ENCODE data around the gene ZNF423. TPM values are rescaled to one million over a fixed set of nuclear protein-coding genes. Genes with fewer than 3 reads are reported as not detected.

The ZNF423 gene
- total RNA-seq, 1 experiment from 2014 or later: not detected

- H2AFZ ChIP-seq (ENCODE audit: low read length): no peak overlapping the region
- H3K9me2 ChIP-seq (replicated peaks; ENCODE audit: insufficient read depth, low read length): no peaks in the 10 kb centered on the region
- H3K27me3 ChIP-seq (ENCODE audit: low read length): no peaks in the 10 kb centered on the region
- H3K4me2 ChIP-seq (ENCODE audit: low read depth, low read length, poor library complexity, severe bottlenecking): no peak overlapping the region
- H3K9ac ChIP-seq (ENCODE audit: low read length): no peak overlapping the region
- no peaks in the 10 kb centered on the region for H4K20me1 ChIP-seq (ENCODE audit: insufficient read depth, low read depth, low read length)
- no peak overlapping the region for H3K4me3 ChIP-seq (ENCODE audit: low read length)
- H3K79me2 ChIP-seq (ENCODE audit: low read length): no peaks in the 10 kb centered on the region
- no peak for DNase-seq
- no peak overlapping the region for H3K27ac ChIP-seq (ENCODE audit: low read length)
- H3K36me3 ChIP-seq (ENCODE audit: insufficient read depth, low read length): no peaks in the 10 kb centered on the region
- H3K4me1 ChIP-seq (ENCODE audit: low read length): peaks cover 19% of the 10 kb centered on the region
- H3K9me3 ChIP-seq (ENCODE audit: low read length): peaks cover 4% of the 10 kb centered on the region; the same call in 1 of the 2 replicates
Observed at GRCh38 chr16:49630783-49631182, 225.1 kb downstream of the ZNF423 start.

GRCh38 chr16:49629851-49630250, 226.1 kb downstream of the ZNF423 start:
- peaks cover 19% of the 10 kb centered on the region for H3K4me1 ChIP-seq (ENCODE audit: low read length)
- H4K20me1 ChIP-seq (ENCODE audit: insufficient read depth, low read depth, low read length): no peaks in the 10 kb centered on the region
- H3K9me3 ChIP-seq (ENCODE audit: low read length): peaks cover 4% of the 10 kb centered on the region; the same call in 1 of the 2 replicates
- no peak overlapping the region for H3K4me2 ChIP-seq (ENCODE audit: low read depth, low read length, poor library complexity, severe bottlenecking)
- no peak overlapping the region for H2AFZ ChIP-seq (ENCODE audit: low read length)
- no peak overlapping the region for H3K4me3 ChIP-seq (ENCODE audit: low read length)
- H3K27ac ChIP-seq (ENCODE audit: low read length): no peak overlapping the region
- H3K27me3 ChIP-seq (ENCODE audit: low read length): no peaks in the 10 kb centered on the region
- no peak overlapping the region for H3K9ac ChIP-seq (ENCODE audit: low read length)
- DNase-seq: no peak
- H3K36me3 ChIP-seq (ENCODE audit: insufficient read depth, low read length): no peaks in the 10 kb centered on the region
- H3K9me2 ChIP-seq (replicated peaks; ENCODE audit: insufficient read depth, low read length): no peaks in the 10 kb centered on the region
- no peaks in the 10 kb centered on the region for H3K79me2 ChIP-seq (ENCODE audit: low read length)

GRCh38 chr16:49628148-49628547, 227.8 kb downstream of the ZNF423 start:
- DNase-seq: no peak
- H3K4me1 ChIP-seq (ENCODE audit: low read length): peaks cover 19% of the 10 kb centered on the region
- no peak overlapping the region for H2AFZ ChIP-seq (ENCODE audit: low read length)
- no peaks in the 10 kb centered on the region for H3K27me3 ChIP-seq (ENCODE audit: low read length)
- no peaks in the 10 kb centered on the region for H3K79me2 ChIP-seq (ENCODE audit: low read length)
- no peak overlapping the region for H3K4me2 ChIP-seq (ENCODE audit: low read depth, low read length, poor library complexity, severe bottlenecking)
- H3K36me3 ChIP-seq (ENCODE audit: insufficient read depth, low read length): no peaks in the 10 kb centered on the region
- no peak overlapping the region for H3K9ac ChIP-seq (ENCODE audit: low read length)
- no peaks in the 10 kb centered on the region for H4K20me1 ChIP-seq (ENCODE audit: insufficient read depth, low read depth, low read length)
- peaks cover 4% of the 10 kb centered on the region; the same call in 1 of the 2 replicates for H3K9me3 ChIP-seq (ENCODE audit: low read length)
- no peaks in the 10 kb centered on the region for H3K9me2 ChIP-seq (replicated peaks; ENCODE audit: insufficient read depth, low read length)
- no peak overlapping the region for H3K27ac ChIP-seq (ENCODE audit: low read length)
- no peak overlapping the region for H3K4me3 ChIP-seq (ENCODE audit: low read length)

GRCh38 chr16:49625311-49626065, 230.4 kb downstream of the ZNF423 start:
- Histone ChIP-seq H3K79me2 (ENCODE audit: low read length) (no peaks in the 10 kb centered on the region), H3K9me2 (replicated peaks; ENCODE audit: insufficient read depth, low read length) (no peaks in the 10 kb centered on the region), H2AFZ (ENCODE audit: low read length) (no peak overlapping the region), H3K9ac (ENCODE audit: low read length) (no peak overlapping the region), H3K9me3 (ENCODE audit: low read length) (peaks cover 4% of the 10 kb centered on the region; the same call in 1 of the 2 replicates), H3K27ac (ENCODE audit: low read length) (no peak overlapping the region), H3K27me3 (ENCODE audit: low read length) (no peaks in the 10 kb centered on the region), H3K36me3 (ENCODE audit: insufficient read depth, low read length) (no peaks in the 10 kb centered on the region), H3K4me3 (ENCODE audit: low read length) (no peak overlapping the region), H3K4me2 (ENCODE audit: low read depth, low read length, poor library complexity, severe bottlenecking) (no peak overlapping the region), H4K20me1 (ENCODE audit: insufficient read depth, low read depth, low read length) (no peaks in the 10 kb centered on the region), H3K4me1 (ENCODE audit: low read length) (no peaks in the 10 kb centered on the region)
- DNase-seq: no peak

- no peak overlapping the region for H2AFZ ChIP-seq (ENCODE audit: low read length)
- H3K4me3 ChIP-seq (ENCODE audit: low read length): no peak overlapping the region
- no peak overlapping the region for H3K9ac ChIP-seq (ENCODE audit: low read length)
- peaks cover 3% of the 10 kb centered on the region; the same call in 1 of the 2 replicates for H3K9me3 ChIP-seq (ENCODE audit: low read length)
- H3K9me2 ChIP-seq (replicated peaks; ENCODE audit: insufficient read depth, low read length): no peaks in the 10 kb centered on the region
- H4K20me1 ChIP-seq (ENCODE audit: insufficient read depth, low read depth, low read length): no peaks in the 10 kb centered on the region
- H3K27me3 ChIP-seq (ENCODE audit: low read length): no peaks in the 10 kb centered on the region
- H3K36me3 ChIP-seq (ENCODE audit: insufficient read depth, low read length): no peaks in the 10 kb centered on the region
- DNase-seq: no peak
- no peak overlapping the region for H3K4me2 ChIP-seq (ENCODE audit: low read depth, low read length, poor library complexity, severe bottlenecking)
- no peak overlapping the region for H3K27ac ChIP-seq (ENCODE audit: low read length)
- H3K4me1 ChIP-seq (ENCODE audit: low read length): no peaks in the 10 kb centered on the region
- H3K79me2 ChIP-seq (ENCODE audit: low read length): no peaks in the 10 kb centered on the region
Observed at GRCh38 chr16:49623501-49624266, 232.2 kb downstream of the ZNF423 start.

GRCh38 chr16:49622421-49623402, 233.2 kb downstream of the ZNF423 start:
- no peak overlapping the region for H2AFZ ChIP-seq (ENCODE audit: low read length)
- no peak overlapping the region for H3K9ac ChIP-seq (ENCODE audit: low read length)
- no peaks in the 10 kb centered on the region for H3K36me3 ChIP-seq (ENCODE audit: insufficient read depth, low read length)
- no peaks in the 10 kb centered on the region for H4K20me1 ChIP-seq (ENCODE audit: insufficient read depth, low read depth, low read length)
- no peak overlapping the region for H3K4me3 ChIP-seq (ENCODE audit: low read length)
- H3K27me3 ChIP-seq (ENCODE audit: low read length): no peaks in the 10 kb centered on the region
- no peak for DNase-seq
- no peaks in the 10 kb centered on the region for H3K9me2 ChIP-seq (replicated peaks; ENCODE audit: insufficient read depth, low read length)
- no peak overlapping the region for H3K27ac ChIP-seq (ENCODE audit: low read length)
- no peaks in the 10 kb centered on the region for H3K4me1 ChIP-seq (ENCODE audit: low read length)
- H3K4me2 ChIP-seq (ENCODE audit: low read depth, low read length, poor library complexity, severe bottlenecking): no peak overlapping the region
- no peaks in the 10 kb centered on the region for H3K79me2 ChIP-seq (ENCODE audit: low read length)
- no peaks in the 10 kb centered on the region for H3K9me3 ChIP-seq (ENCODE audit: low read length)

GRCh38 chr16:49622084-49622390, 233.9 kb downstream of the ZNF423 start:
- no peaks in the 10 kb centered on the region for H3K27me3 ChIP-seq (ENCODE audit: low read length)
- no peak overlapping the region for H3K4me2 ChIP-seq (ENCODE audit: low read depth, low read length, poor library complexity, severe bottlenecking)
- H3K36me3 ChIP-seq (ENCODE audit: insufficient read depth, low read length): no peaks in the 10 kb centered on the region
- no peaks in the 10 kb centered on the region for H3K79me2 ChIP-seq (ENCODE audit: low read length)
- no peak for DNase-seq
- no peak overlapping the region for H3K4me3 ChIP-seq (ENCODE audit: low read length)
- no peaks in the 10 kb centered on the region for H3K4me1 ChIP-seq (ENCODE audit: low read length)
- H3K9me2 ChIP-seq (replicated peaks; ENCODE audit: insufficient read depth, low read length): no peaks in the 10 kb centered on the region
- no peak overlapping the region for H3K27ac ChIP-seq (ENCODE audit: low read length)
- no peak overlapping the region for H3K9ac ChIP-seq (ENCODE audit: low read length)
- no peaks in the 10 kb centered on the region for H4K20me1 ChIP-seq (ENCODE audit: insufficient read depth, low read depth, low read length)
- no peaks in the 10 kb centered on the region for H3K9me3 ChIP-seq (ENCODE audit: low read length)
- no peak overlapping the region for H2AFZ ChIP-seq (ENCODE audit: low read length)
